ENCODE results near the gene ZNF76. TPM values are rescaled to one million over a fixed set of nuclear protein-coding genes. Genes with fewer than 3 reads are reported as not detected.

ZNF76 gene
- total and polyA plus RNA-seq, 9 of the 15 experiments (the other 6 are each of a cell fraction or from before 2014, with no cell fraction given), result 1.2 to 17.8 (median 10.7) TPM

- no peak for TF ChIP-seq SIN3B (IDR thresholded peaks at IDR 0.05; ENCODE audit: low read depth)
- TF ChIP-seq NELFE (IDR thresholded peaks at IDR 0.05; ENCODE audit: insufficient read depth, insufficient read length), result no peak
- no peak for TF ChIP-seq ZNF239 (CRISPR knock-in tag; IDR thresholded peaks at IDR 0.05)
- no peak for TF ChIP-seq FOXK2 (conservative IDR thresholded peaks at IDR 0.05 in 1 of 2, IDR thresholded peaks at IDR 0.05 in 1 of 2; ENCODE audit: low read depth in 2 of 2)
- no peak for TF ChIP-seq ATF2 (CRISPR knock-in tag; IDR thresholded peaks at IDR 0.05)
- no peak for TF ChIP-seq SRF (CRISPR knock-in tag; IDR thresholded peaks at IDR 0.05)
- no peak for TF ChIP-seq ZBTB17 (CRISPR knock-in tag; IDR thresholded peaks at IDR 0.05)
- TF ChIP-seq PRMT5 (CRISPR knock-in tag; IDR thresholded peaks at IDR 0.05), result no peak
- TF ChIP-seq ZNF75A (CRISPR knock-in tag; IDR thresholded peaks at IDR 0.05), result no peak
- no peak for TF ChIP-seq ZNF134 (CRISPR knock-in tag; conservative IDR thresholded peaks at IDR 0.05)
- no peak for TF ChIP-seq MCM7 (IDR thresholded peaks at IDR 0.05)
- no peak for TF ChIP-seq RBM15 (IDR thresholded peaks at IDR 0.05; ENCODE audit: insufficient read depth, low read length)
- TF ChIP-seq RBBP5 (IDR thresholded peaks at IDR 0.05; ENCODE audit: borderline replicate concordance, insufficient read depth, low read length, poor library complexity, severe bottlenecking), result no peak
- no peak for TF ChIP-seq RBM17 (IDR thresholded peaks at IDR 0.05; ENCODE audit: borderline replicate concordance, low read depth, low read length)
- no peak for TF ChIP-seq USF2 (CRISPR knock-in tag; IDR thresholded peaks at IDR 0.05)
- no peak for TF ChIP-seq NCOR1 (IDR thresholded peaks at IDR 0.05)
- no peak for TF ChIP-seq GTF2E2 (tag; IDR thresholded peaks at IDR 0.05)
- no peak for TF ChIP-seq E2F4 (CRISPR knock-in tag; IDR thresholded peaks at IDR 0.05; ENCODE audit: low read depth)
- TF ChIP-seq ZNF512 (tag; IDR thresholded peaks at IDR 0.05), result no peak
- TF ChIP-seq HDAC8 (tag; IDR thresholded peaks at IDR 0.05), result no peak
- TF ChIP-seq ARHGAP35 (IDR thresholded peaks at IDR 0.05; ENCODE audit: partially characterized antibody), result no peak
Observed at GRCh38 chr6:35240838-35241801, 18.4 kb upstream of the ZNF76 start (continued).

All from K562 (cell line).